GM12872 (cell line): ENCODE results near the gene NOP56.

Experiments used
- TF ChIP-seq, protein P1 (sequence below): IDR thresholded peaks from 3 replicates; pipeline ENCODE4 v1.5.1; 2011; ENCODE audit warnings: low read depth, mild to moderate bottlenecking, low read length, moderate library complexity; ENCODE audit not compliant: insufficient read depth

The NOP56 gene

DNA sequence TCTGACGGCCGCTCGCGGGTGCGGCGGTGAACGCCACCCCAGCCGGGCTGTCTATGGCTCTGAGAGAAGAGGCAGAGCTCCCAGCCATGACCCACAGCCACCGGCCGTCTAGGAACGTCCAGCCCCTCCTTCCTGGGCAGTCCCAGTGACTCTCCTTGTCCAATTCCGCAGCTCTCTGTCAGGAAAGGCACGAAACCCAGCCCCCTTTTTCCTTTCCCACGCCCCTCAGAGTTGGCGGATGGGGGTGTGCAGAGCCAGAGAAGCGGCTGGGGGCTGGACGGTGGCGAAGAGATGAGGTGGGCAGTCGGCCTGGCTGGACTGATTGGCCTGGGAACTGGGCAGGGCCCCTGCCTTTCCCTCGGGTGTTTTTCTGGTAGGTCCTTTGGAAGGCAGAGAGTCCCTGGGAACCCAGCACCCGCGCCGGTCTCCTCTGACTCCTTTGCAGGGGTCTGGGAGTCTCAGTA, 41.6 kb downstream of the NOP56 start:
- TF ChIP-seq, protein P1, sequence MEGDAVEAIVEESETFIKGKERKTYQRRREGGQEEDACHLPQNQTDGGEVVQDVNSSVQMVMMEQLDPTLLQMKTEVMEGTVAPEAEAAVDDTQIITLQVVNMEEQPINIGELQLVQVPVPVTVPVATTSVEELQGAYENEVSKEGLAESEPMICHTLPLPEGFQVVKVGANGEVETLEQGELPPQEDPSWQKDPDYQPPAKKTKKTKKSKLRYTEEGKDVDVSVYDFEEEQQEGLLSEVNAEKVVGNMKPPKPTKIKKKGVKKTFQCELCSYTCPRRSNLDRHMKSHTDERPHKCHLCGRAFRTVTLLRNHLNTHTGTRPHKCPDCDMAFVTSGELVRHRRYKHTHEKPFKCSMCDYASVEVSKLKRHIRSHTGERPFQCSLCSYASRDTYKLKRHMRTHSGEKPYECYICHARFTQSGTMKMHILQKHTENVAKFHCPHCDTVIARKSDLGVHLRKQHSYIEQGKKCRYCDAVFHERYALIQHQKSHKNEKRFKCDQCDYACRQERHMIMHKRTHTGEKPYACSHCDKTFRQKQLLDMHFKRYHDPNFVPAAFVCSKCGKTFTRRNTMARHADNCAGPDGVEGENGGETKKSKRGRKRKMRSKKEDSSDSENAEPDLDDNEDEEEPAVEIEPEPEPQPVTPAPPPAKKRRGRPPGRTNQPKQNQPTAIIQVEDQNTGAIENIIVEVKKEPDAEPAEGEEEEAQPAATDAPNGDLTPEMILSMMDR, result no peak

DNA sequence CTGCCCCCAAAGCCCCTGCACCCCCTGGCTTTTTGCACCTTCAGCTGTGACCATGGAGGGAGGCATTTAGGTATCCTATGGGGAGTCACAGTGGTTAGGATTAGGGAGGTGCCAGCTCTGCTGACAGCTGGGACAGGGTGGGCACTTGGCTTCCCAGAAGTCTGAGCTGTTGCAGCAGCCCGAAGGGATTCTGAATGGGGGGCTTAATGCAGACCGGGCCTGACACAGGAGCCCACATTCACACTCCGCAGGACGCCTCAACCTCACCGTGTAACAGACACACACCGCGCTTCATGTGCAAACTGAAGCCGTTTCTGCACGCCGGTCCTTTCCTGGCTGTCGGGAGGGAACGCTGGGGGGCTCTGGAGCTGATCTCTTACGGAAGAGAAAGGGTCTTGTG, 42.1 kb downstream of the NOP56 start:
- TF ChIP-seq, protein P1, result no peak

DNA sequence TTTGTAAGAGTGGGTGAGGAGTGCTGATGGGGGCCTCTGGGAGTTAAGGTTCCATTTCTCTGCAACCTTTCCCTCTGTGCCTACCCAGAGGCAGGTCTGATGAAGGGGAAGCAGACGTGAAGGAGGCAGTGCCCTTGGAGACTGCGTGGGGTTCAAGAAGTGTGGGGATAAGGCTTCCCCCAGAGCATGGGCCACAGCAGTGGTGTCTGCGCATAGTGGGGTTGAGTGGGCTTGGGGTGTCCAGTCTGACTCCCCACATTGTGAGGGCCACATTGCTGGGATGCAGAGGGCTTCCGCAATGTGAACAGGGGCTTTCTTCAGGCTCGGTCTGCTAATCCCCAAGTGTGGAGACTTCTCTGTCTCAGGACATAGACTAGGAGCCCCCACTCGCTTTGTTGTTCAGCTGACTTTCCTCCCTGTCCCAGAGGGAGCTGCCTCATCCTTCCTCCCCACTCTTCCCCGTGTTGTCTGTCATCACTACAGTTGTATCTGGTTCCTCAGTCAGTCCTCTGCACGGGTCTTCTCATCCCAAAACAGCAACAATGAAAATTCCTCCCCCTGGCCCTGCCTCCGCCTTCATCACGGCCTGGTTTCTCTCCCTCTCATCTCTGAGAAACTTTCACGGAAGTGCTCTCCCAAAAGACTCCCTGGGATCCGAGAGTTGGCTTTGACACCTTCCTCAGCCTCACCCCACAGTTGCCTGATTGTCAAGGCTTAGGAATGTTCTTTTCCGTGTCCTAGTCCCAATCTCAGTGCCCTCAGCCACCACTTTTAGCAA, 43.0 kb downstream of the NOP56 start:
- TF ChIP-seq, protein P1, result no peak

DNA sequence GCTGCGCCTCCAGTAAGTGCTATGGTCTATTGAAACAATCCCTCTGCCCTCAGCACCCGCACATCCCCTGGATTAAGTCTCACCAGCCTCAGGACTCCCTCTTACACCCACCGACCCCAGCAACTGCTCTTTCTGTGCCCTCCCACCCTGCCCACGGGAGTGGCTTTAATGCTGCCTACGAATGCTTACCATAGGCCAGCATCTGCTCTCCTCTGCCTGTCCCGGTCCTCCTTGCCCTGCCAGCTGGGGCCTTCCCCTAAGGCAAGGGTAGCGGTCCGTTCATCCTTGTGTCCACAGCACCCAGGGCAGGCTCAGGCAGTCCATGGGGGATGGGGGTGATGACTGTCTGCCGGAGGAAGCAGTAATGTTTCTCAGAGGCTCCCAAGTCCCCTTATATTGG, 44.2 kb downstream of the NOP56 start:
- TF ChIP-seq, protein P1, result no peak

DNA sequence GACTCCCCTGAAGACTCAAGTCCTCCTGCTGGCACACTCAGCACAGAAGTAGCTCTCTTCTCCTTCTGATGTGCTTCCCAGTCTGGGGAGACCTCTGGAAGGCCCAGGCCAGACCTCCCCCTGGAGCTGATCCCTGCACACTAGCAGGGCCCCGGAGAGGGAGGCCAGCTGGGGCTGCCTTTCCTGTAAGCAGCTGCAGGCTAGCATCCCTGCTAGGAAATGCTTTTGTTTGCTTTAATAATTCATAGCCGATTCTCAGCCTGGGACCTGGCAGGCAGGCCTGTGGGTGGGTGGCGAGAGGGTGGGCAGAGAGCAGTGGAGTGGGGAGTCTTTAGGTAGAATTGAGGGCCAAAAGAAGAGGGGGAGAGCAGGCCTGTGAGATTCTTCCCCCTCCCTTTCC, 45.3 kb downstream of the NOP56 start:
- TF ChIP-seq, protein P1, result no peak

DNA sequence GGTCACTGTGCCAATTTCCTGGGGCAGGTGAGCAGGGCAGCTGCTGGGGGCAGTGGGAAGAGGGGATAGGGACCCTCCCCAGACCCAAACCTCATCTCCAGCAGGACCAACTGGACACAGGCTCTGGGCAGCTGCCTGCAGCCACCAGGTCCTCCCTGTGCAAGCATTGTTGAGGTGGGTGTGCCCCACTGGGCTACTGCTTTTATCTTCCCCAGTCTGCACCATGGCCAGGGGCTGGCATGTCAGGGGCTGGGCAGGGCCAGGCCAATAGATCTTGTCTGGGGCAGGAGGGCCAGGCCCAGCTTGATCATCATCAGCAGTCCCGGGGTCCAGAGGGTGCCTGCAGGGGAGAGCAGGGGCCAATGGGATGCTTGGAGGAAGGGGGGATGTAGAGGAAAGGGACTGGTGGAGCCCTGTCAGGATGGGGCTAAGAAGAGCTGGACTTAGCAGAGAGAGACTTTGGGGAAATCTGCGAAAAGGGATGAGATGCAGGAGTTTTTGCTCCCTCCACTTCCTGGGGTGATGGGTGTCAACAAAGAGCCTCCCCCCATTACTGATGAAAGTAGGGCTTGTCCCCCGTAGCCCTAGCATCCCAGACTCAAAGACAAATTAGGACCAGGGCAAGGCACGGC, 45.9 kb downstream of the NOP56 start:
- TF ChIP-seq, protein P1, result no peak

DNA sequence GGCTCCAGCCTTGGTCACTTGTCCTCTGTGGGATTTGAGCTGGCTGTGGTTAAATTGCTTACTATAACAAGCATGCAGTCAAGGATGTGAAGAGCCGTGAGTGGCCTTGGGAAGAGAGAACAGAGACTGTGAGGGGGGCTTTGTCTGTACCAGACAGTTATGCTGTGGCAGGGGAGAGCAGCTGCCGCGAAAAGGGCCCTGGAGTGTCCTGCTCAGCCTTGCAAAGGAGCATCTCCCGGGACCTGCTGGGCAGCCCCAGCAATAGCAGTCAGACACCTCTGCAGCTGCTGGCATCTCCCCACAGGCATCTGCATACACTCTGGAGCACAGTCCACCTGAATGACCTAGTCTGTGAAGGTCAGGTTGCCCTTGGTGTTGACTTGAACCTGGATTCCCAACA, 46.5 kb downstream of the NOP56 start:
- TF ChIP-seq, protein P1, result no peak
